H1 (cell line): ENCODE measurements around the gene MAPRE3. TPM values are rescaled to one million over a fixed set of nuclear protein-coding genes. Genes with fewer than 3 reads are reported as not detected.
A peak's percentile ranks its signal among the peaks of the same experiment; 100 is the strongest.

Experiments used
- CTCF ChIA-PET: fragments of 300-600 bp; sonication (Branson Sonifier 250); formaldehyde crosslinking; loops from one replicate; lab custom pipeline; 2021; ENCODE audit not compliant: partially characterized antibody; lab: Charles Lee
- POLR2A ChIA-PET: fragments of 300-600 bp; sonication (Branson Sonifier 250); formaldehyde crosslinking; loops from one replicate; lab custom pipeline; 2021; ENCODE audit warnings: inconsistent platforms; ENCODE audit not compliant: partially characterized antibody; lab: Charles Lee
- DNase-seq, 2 experiments: peaks; one replicate each; pipeline versions ENCODE4 v3.0.0 to v3.0.0-alpha.2; 2010 to 2022; ENCODE audit warnings: low spot score in 2 of 2, low read depth in 1 of 2, mixed read lengths in 1 of 2
- FAIRE-seq: peaks from 2 replicates; lab custom pipeline; 2011; peaks lifted over from hg19 to GRCh38; lab: Jason Lieb, UNC
- H2AFZ ChIP-seq: 2 replicates; pipeline ENCODE4 v1.8.1; 2012; ENCODE audit warnings: low read length, inconsistent platforms
- H2AK5ac ChIP-seq: 2 replicates; pipeline ENCODE4 v1.6.1; 2013; ENCODE audit warnings: low read depth, low read length
- H2BK120ac ChIP-seq: replicated peaks from 2 replicates; pipeline ENCODE3; 2013; ENCODE audit warnings: low read depth, low read length, inconsistent platforms
- H2BK12ac ChIP-seq: 2 replicates; pipeline ENCODE4 v1.6.1; 2013; ENCODE audit warnings: low read depth, low read length
- H2BK15ac ChIP-seq: 2 replicates; pipeline ENCODE4 v1.6.1; 2013; ENCODE audit warnings: low read length
- H2BK20ac ChIP-seq: 2 replicates; pipeline ENCODE4 v1.6.1; 2013; ENCODE audit warnings: low read length
- H2BK5ac ChIP-seq: 2 replicates; pipeline ENCODE4 v1.6.1; 2013; ENCODE audit warnings: low read depth, low read length
- H3K14ac ChIP-seq: 2 replicates; pipeline ENCODE4 v1.6.1; 2013; ENCODE audit warnings: inconsistent platforms; ENCODE audit not compliant: insufficient read length
- H3K18ac ChIP-seq: 2 replicates; pipeline ENCODE4 v1.6.1; 2013; ENCODE audit warnings: low read length; ENCODE audit errors: extremely low read depth
- H3K23ac ChIP-seq: 2 replicates; pipeline ENCODE4 v1.6.1; 2013; ENCODE audit warnings: inconsistent platforms; ENCODE audit not compliant: insufficient read length
- H3K23me2 ChIP-seq: 2 replicates; pipeline ENCODE4 v1.6.1; 2013; ENCODE audit warnings: low read depth, low read length
- H3K27ac ChIP-seq: 2 replicates; pipeline ENCODE4 v1.6.1; 2011; ENCODE audit warnings: low read depth, low read length, inconsistent platforms
- H3K27me3 ChIP-seq, 4 experiments: replicated peaks in 1 of 4; 1 replicate in 1 of 4; 2 replicates in 3 of 4; pipeline versions ENCODE4 v1.6.1 to v1.8.1; 2011 to 2013; ENCODE audit warnings: low read length in 3 of 4, mild to moderate bottlenecking in 3 of 4, inconsistent platforms in 2 of 4, mixed read lengths in 2 of 4, moderate library complexity in 1 of 4; ENCODE audit not compliant: control insufficient read depth in 3 of 4, insufficient read depth in 3 of 4; ENCODE audit errors: extremely low read depth in 1 of 4
- H3K36me3 ChIP-seq, 4 experiments: 2 replicates each; pipeline versions ENCODE4 v1.6.1 to v1.8.1; 2011 to 2013; ENCODE audit warnings: mild to moderate bottlenecking in 4 of 4, low read length in 3 of 4, moderate library complexity in 2 of 4, control low read depth in 1 of 4, inconsistent platforms in 1 of 4; ENCODE audit not compliant: insufficient read depth in 4 of 4, control insufficient read depth in 2 of 4
- H3K4ac ChIP-seq: replicated peaks from 2 replicates; pipeline ENCODE3; 2013; ENCODE audit warnings: low read length, low read depth, mixed read lengths, inconsistent platforms; ENCODE audit not compliant: insufficient read length
- H3K4me1 ChIP-seq, 4 experiments: replicated peaks in 1 of 4; 1 replicate in 1 of 4; 2 replicates in 3 of 4; pipeline versions ENCODE4 v1.6.1 to v1.8.1; 2011 to 2013; ENCODE audit warnings: low read length in 3 of 4, inconsistent platforms in 2 of 4, mixed read lengths in 1 of 4; ENCODE audit not compliant: insufficient read depth in 4 of 4, control insufficient read depth in 3 of 4
- H3K4me2 ChIP-seq, 2 experiments: 2 replicates each; pipeline versions ENCODE4 v1.6.1 to v1.8.1; 2011 to 2013; ENCODE audit warnings: low read depth in 2 of 2, low read length in 2 of 2, control low read depth in 1 of 2, inconsistent platforms in 1 of 2, mild to moderate bottlenecking in 1 of 2; ENCODE audit not compliant: insufficient read depth in 1 of 2
- H3K4me3 ChIP-seq, 4 experiments: fragments of 200-600, 300-600 bp in 1 of 4; sonication (generic), shearing (Covaris generic), sonication (Bioruptor Twin) in 1 of 4; 2 replicates each; pipeline versions ENCODE4 v1.5.1 to v1.8.1; 2011 to 2016; ENCODE audit warnings: low read length in 4 of 4, low read depth in 3 of 4, control low read depth in 2 of 4, inconsistent platforms in 2 of 4, mild to moderate bottlenecking in 2 of 4, mixed read lengths in 1 of 4, moderate library complexity in 1 of 4; ENCODE audit not compliant: insufficient read depth in 2 of 4; ENCODE audit errors: extremely low read depth in 1 of 4
- H3K56ac ChIP-seq: replicated peaks from 2 replicates; pipeline ENCODE3; 2013; ENCODE audit warnings: low read depth, mild to moderate bottlenecking, mixed read lengths, low read length, inconsistent platforms; ENCODE audit not compliant: insufficient read length
- H3K79me1 ChIP-seq: 2 replicates; pipeline ENCODE4 v1.6.1; 2013; ENCODE audit warnings: low read depth, low read length, control low read depth
- H3K79me2 ChIP-seq, 2 experiments: 2 replicates each; pipeline versions ENCODE4 v1.6.1 to v1.8.1; 2012 to 2013; ENCODE audit warnings: low read length in 2 of 2, mild to moderate bottlenecking in 2 of 2, inconsistent platforms in 1 of 2; ENCODE audit not compliant: insufficient read depth in 2 of 2, control insufficient read depth in 1 of 2
- H3K9ac ChIP-seq, 4 experiments: replicated peaks in 1 of 4; 1 replicate in 1 of 4; 2 replicates in 3 of 4; pipeline versions ENCODE4 v1.6.1 to v1.8.1; 2011 to 2013; ENCODE audit warnings: low read depth in 3 of 4, low read length in 3 of 4, control low read depth in 2 of 4, mild to moderate bottlenecking in 2 of 4, moderate library complexity in 2 of 4, inconsistent platforms in 1 of 4; ENCODE audit errors: extremely low read depth in 1 of 4
- H3K9me3 ChIP-seq, 2 experiments: 2 replicates each; pipeline versions ENCODE4 v1.6.1 to v1.8.1; 2012 to 2013; ENCODE audit warnings: mild to moderate bottlenecking in 2 of 2, moderate library complexity in 2 of 2, control low read depth in 1 of 2, inconsistent platforms in 1 of 2, low read depth in 1 of 2, low read length in 1 of 2, mixed read lengths in 1 of 2; ENCODE audit not compliant: insufficient read depth in 2 of 2
- H4K20me1 ChIP-seq, 2 experiments: replicated peaks in 1 of 2; 2 replicates each; pipeline versions ENCODE3 to v1.8.1; 2011 to 2013; ENCODE audit warnings: inconsistent platforms in 2 of 2, low read length in 2 of 2, mild to moderate bottlenecking in 1 of 2; ENCODE audit not compliant: insufficient read depth in 2 of 2, control insufficient read depth in 1 of 2
- H4K5ac ChIP-seq: 2 replicates; pipeline ENCODE4 v1.6.1; 2013; ENCODE audit warnings: low read length, low read depth, mixed read lengths, inconsistent platforms; ENCODE audit not compliant: insufficient read length
- H4K8ac ChIP-seq: 2 replicates; pipeline ENCODE4 v1.8.0; 2013; ENCODE audit warnings: mild to moderate bottlenecking, moderate library complexity, low read length, inconsistent platforms; ENCODE audit not compliant: insufficient read depth; ENCODE audit errors: extremely low read depth
- H4K91ac ChIP-seq: replicated peaks from 2 replicates; pipeline ENCODE3; 2013; ENCODE audit warnings: low read length, mixed read lengths, inconsistent platforms; ENCODE audit not compliant: insufficient read length
- BACH1 ChIP-seq: IDR thresholded peaks from 2 replicates; pipeline ENCODE4 v1.6.1; 2012; ENCODE audit warnings: low read length, improper control_type of control experiment
- HDAC2 ChIP-seq, 2 experiments: fragments of 300-600 bp in 1 of 2; sonication (generic) in 1 of 2; IDR thresholded peaks; 2 replicates each; pipeline ENCODE4 v1.6.1; 2011 to 2012; ENCODE audit warnings: low read depth in 2 of 2, low read length in 2 of 2, mild to moderate bottlenecking in 2 of 2, moderate library complexity in 2 of 2, borderline replicate concordance in 1 of 2, inconsistent platforms in 1 of 2
- RAD21 ChIP-seq, 2 experiments: IDR thresholded peaks in 1 of 2; conservative IDR thresholded peaks in 1 of 2; 2 replicates each; pipeline ENCODE4 v1.6.1; 2011; ENCODE audit warnings: low read depth in 2 of 2, low read length in 2 of 2, improper control_type of control experiment in 1 of 2, inconsistent platforms in 1 of 2, mild to moderate bottlenecking in 1 of 2, moderate library complexity in 1 of 2
- RBBP5 ChIP-seq: IDR thresholded peaks from 2 replicates; pipeline ENCODE4 v1.7.1; 2012; ENCODE audit warnings: low read depth, mild to moderate bottlenecking, inconsistent platforms, low read length, moderate library complexity, borderline replicate concordance
- RNF2 ChIP-seq: fragments of 200-900, 300-1000 bp; sonication (generic); IDR thresholded peaks from 2 replicates; pipeline ENCODE4 v1.7.1; 2016; ENCODE audit warnings: borderline replicate concordance, low read depth, mild to moderate bottlenecking, antibody characterized with exemption, low read length; ENCODE audit not compliant: poor library complexity, severe bottlenecking; ENCODE audit errors: missing control alignments
- SIX5 ChIP-seq: IDR thresholded peaks from 2 replicates; pipeline ENCODE4 v1.6.1; 2011; ENCODE audit warnings: mild to moderate bottlenecking, low read depth, low read length
- SUZ12 ChIP-seq: fragments of 200-600 bp; sonication (generic); IDR thresholded peaks from 2 replicates; pipeline ENCODE4 v1.6.1; 2012; ENCODE audit warnings: mild to moderate bottlenecking, inconsistent platforms, low read length, moderate library complexity, mixed read lengths
- TAF7 ChIP-seq: optimal IDR thresholded peaks from 2 replicates; pipeline ENCODE3; 2011; ENCODE audit warnings: low read depth, mild to moderate bottlenecking, inconsistent platforms, low read length, moderate library complexity, borderline replicate concordance
- ZNF274 ChIP-seq: IDR thresholded peaks from 2 replicates; pipeline ENCODE4 v1.7.0; 2012; ENCODE audit warnings: low read length, borderline replicate concordance; ENCODE audit errors: extremely low read depth
- WGBS, 2 experiments: shearing (Covaris generic) in 1 of 2; methylation state at CpG; one replicate each; pipeline versions ENCODE4 v1.1.6 to v1.1.7; 2013 to 2015; ENCODE audit warnings: low lambda C conversion rate in 2 of 2, mixed read lengths in 2 of 2, inconsistent platforms in 1 of 2, low coverage in 1 of 2, missing lambda C conversion rate in 1 of 2; ENCODE audit not compliant: insufficient replicate concordance in 2 of 2, insufficient coverage in 1 of 2, insufficient read length in 1 of 2; ENCODE audit errors: extremely low coverage in 1 of 2, missing lambda C conversion rate in 1 of 2; 5-methylcytosine and 5-hydroxymethylcytosine counted together
- polyA plus RNA-seq, 7 experiments: library from polyadenylated mRNA; depleted of rRNA in 3 of 7; stranded (reverse) in 5 of 7; unstranded in 2 of 7; fragments of >200 nt in 5 of 7; fragments of 200-250 nt in 2 of 7; gene quantifications; 1 replicate in 5 of 7; 2 replicates in 1 of 7; 4 replicates in 1 of 7; pipeline versions ENCODE4 v1.2.1 to v1.2.3, GENCODE V29; 2011 to 2013; ENCODE audit warnings: missing spikeins in 2 of 7, mixed read lengths in 2 of 7
- total RNA-seq: library from RNA; stranded (reverse); fragmentation: NEBNext Ultra II Directional; extraction: Animal tissue kit (Norgen Biotek cat#: 25700); gene quantifications from 2 replicates; pipeline ENCODE4 v1.2.1, GENCODE V29; 2021

Gene MAPRE3
- total and polyA plus RNA-seq, 2 of the 8 experiments (the other 6 are each of a cell fraction or from before 2014, with no cell fraction given), result 4.9 to 6.6 TPM

DNA sequence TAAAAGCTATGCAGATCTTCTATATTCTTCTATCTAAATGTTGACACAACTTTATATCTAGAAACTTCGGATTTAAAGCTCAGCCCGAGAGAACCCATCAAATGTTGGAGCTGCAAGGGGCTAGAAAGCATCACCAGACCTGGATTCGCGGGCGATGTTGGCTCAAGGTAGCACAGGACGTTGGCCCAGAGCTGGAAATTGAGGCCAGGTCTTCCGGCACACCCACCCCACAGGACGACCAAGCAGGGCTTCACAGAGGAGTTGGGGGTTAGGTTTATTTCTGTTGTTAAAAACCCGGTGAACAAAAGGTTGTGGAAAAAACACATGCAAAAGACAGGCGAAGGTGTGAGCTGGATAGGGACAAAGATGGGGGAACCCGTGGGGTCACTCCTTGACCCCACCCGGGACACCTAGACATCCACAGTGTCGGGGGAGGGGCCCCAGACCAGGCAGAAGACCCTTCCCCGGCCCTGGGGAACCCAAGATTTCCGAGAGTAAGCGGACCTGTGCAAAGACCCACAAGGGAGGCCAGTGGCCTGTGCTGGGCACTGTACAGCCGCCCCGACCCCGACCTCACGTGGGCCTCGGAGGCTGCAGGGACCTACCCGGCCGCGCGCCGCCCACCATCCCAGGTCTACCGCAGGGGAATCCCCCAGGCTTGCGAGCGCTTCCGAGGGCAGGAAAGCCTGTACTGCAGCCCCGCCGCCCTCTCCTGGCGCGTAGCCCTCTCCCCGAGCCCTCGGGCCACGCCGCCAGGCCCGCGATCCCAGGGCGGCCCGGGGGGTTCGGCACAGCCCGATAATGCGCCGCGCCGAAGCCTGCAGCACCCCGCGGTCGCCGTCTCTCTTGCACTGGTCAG, 79.2 kb downstream of the MAPRE3 start:
- no peaks in the 10 kb centered on the region for H3K79me1 ChIP-seq
- peak overlapping the region; percentile 25 for H2BK120ac ChIP-seq
- 25% methylated on average over 26 of the region's 52 CpGs; no CpG with 5 or more reads in 1 of the 2 experiments for WGBS, 2 experiments
- peak overlapping the region; percentile 19 for H3K18ac ChIP-seq
- H4K5ac ChIP-seq, result peak overlapping the region; percentile 70
- peak overlapping the region; percentile 66 to 72 for H3K4me2 ChIP-seq
- no peak overlapping the region for H2BK15ac ChIP-seq
- no peak overlapping the region for H2AK5ac ChIP-seq
- H3K23ac ChIP-seq, result no peak overlapping the region
- no peaks in the 10 kb centered on the region for H3K79me2 ChIP-seq
- H3K9ac ChIP-seq, result peak overlapping the region; percentile 31 to 61 (median 41); a peak in 6 of 7 replicates
- H4K20me1 ChIP-seq, result no peaks in the 10 kb centered on the region
- peak overlapping the region; percentile 80 to 88 (median 83) for H3K4me3 ChIP-seq
- H2BK20ac ChIP-seq, result no peak overlapping the region
- peak overlapping the region; percentile 40; the same call in 1 of the 2 replicates for H2BK5ac ChIP-seq
- peak overlapping the region; percentile 72; the same call in 1 of the 2 replicates for H2AFZ ChIP-seq
- POLR2A ChIA-PET, result interaction anchor here (0.6 to 19.3 kb wide), 22 partner anchors 11 to 315 kb away, joined by 3 to 441 read pairs (median 4); partner anchors contain the start of genes CENPA, OST4, PREB and TMEM214
- CTCF ChIA-PET, result interaction anchor here (0.6 to 18.3 kb wide), 13 partner anchors 9 to 88 kb away, joined by 3 to 160 read pairs (median 4); partner anchors contain the start of genes EMILIN1, KHK and OST4
- H3K36me3 ChIP-seq, result peaks cover 1 to 12% (median 8%) of the 10 kb centered on the region in 4 experiments; a peak in 6 of 8 replicates
- no peak for DNase-seq
- peak overlapping the region; percentile 75; the same call in 1 of the 2 replicates for H4K8ac ChIP-seq
- H2BK12ac ChIP-seq, result no peak overlapping the region
- FAIRE-seq, result no peak
- H3K4ac ChIP-seq, result peak overlapping the region; percentile 98
- peaks cover 13% of the 10 kb centered on the region for H3K23me2 ChIP-seq
- H3K27ac ChIP-seq, result peak overlapping the region; percentile 25; the same call in 1 of the 2 replicates
- peak overlapping the region; percentile 80 for H4K91ac ChIP-seq
- no peaks in the 10 kb centered on the region for H3K27me3 ChIP-seq
- H3K56ac ChIP-seq, result peak overlapping the region; percentile 78
- no peaks in the 10 kb centered on the region; a peak in 4 of 7 replicates for H3K4me1 ChIP-seq
- H3K9me3 ChIP-seq, result no peaks in the 10 kb centered on the region
- H3K14ac ChIP-seq, result no peak overlapping the region
- no peak for TF ChIP-seq BACH1
- 0 out of 2 replicates have a peak, but pooled peaks have one; percentile 23 for TF ChIP-seq SUZ12
- no peak for TF ChIP-seq SIX5
- no peak for TF ChIP-seq RAD21 (IDR thresholded peaks at IDR 0.05 in 1 of 2, conservative IDR thresholded peaks at IDR 0.05 in 1 of 2; ENCODE audit: low read depth in 2 of 2, low read length in 2 of 2)
- TF ChIP-seq TAF7, result no peak
- no peak for TF ChIP-seq ZNF274
- TF ChIP-seq RNF2, result peak; percentile 6
- TF ChIP-seq HDAC2 (IDR thresholded peaks at IDR 0.05; ENCODE audit: borderline replicate concordance in 1 of 2, low read depth in 2 of 2, low read length in 2 of 2), result peak in 1 of 2 experiments; percentile 64; a peak in 1 of 4 replicates
- no peak for TF ChIP-seq RBBP5
